ENCODE measurements around the gene NSUN6. TPM values are rescaled to one million over a fixed set of nuclear protein-coding genes. Genes with fewer than 3 reads are reported as not detected.

Gene NSUN6
- total RNA-seq, 4 donors from 2014 or later: 2.4 to 3.8 (median 2.9) TPM

DNA sequence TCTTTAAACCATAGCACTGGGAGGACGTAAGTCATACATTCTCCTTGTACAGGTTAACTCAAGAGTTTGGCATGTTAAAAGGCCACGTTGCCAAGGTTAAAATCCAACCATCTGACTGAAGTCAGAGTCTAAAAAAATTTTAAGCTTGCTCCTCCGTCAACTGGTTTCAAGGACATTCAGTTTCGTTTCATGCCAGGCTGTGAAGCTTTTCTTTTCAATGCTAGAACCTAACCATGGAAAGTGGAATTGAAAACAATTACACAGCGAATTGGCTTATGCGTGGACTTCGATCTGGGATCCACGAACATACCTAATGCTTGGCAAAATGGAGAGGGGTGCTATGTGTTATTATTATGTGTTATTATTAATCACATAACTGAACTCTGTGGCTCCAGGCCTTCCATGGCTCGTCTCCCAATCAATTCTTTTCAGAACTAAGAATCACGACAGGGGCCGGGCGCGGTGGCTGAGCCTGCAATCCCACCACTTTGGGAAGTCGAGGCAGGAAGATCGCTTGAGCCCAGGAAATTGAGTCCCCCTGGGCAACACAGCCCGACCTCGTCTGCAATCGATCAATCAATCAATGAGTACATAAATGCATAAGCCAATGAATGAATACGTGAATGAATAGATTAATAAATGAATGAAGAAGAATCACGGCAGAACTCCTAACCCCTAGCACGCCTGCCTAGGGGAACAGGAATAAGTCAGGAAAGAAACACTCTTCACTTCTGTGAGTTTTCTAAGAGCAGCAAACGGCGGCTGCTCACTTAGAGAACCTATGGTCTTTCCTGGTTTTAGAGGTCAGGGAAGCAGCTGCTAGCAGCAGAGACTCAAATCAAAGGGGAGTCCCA lies 7.1 kb upstream of the NSUN6 start:
- in situ Hi-C loops (cut with MboI; ENCODE audit: low sequenced_read_pairs in 4 of 4): loop anchor here in 2 of 4 donors (25.0 kb wide), 2 partner anchors 1154 to 1846 kb away; partner anchors contain the start of genes PLXDC2 (in 1 of the 2) and RSU1 (in 1 of the 2)
- Histone ChIP-seq H3K36me3 (no peaks in the 10 kb centered on the region), H3K4me3 (peak overlapping the region; percentile 79 to 98 (median 91)), H3K4me1 (peaks cover 20 to 27% of the 10 kb centered on the region in 2 donors), H3K27ac (peak overlapping the region; percentile 94 to 96 (median 96)), H3K27me3 (no peaks in the 10 kb centered on the region), H3K9me3 (no peaks in the 10 kb centered on the region)
- TF ChIP-seq, protein P1, sequence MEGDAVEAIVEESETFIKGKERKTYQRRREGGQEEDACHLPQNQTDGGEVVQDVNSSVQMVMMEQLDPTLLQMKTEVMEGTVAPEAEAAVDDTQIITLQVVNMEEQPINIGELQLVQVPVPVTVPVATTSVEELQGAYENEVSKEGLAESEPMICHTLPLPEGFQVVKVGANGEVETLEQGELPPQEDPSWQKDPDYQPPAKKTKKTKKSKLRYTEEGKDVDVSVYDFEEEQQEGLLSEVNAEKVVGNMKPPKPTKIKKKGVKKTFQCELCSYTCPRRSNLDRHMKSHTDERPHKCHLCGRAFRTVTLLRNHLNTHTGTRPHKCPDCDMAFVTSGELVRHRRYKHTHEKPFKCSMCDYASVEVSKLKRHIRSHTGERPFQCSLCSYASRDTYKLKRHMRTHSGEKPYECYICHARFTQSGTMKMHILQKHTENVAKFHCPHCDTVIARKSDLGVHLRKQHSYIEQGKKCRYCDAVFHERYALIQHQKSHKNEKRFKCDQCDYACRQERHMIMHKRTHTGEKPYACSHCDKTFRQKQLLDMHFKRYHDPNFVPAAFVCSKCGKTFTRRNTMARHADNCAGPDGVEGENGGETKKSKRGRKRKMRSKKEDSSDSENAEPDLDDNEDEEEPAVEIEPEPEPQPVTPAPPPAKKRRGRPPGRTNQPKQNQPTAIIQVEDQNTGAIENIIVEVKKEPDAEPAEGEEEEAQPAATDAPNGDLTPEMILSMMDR (IDR thresholded peaks at IDR 0.05 in 4 of 5, conservative IDR thresholded peaks at IDR 0.05 in 1 of 5): no peak
- TF ChIP-seq POLR2A (IDR thresholded peaks at IDR 0.05): no peak
- DNase-seq (no peak), ATAC-seq (peak in 1 of 2 donors; percentile 30)
- intact Hi-C loops (cut with DNase I; ENCODE audit: low total_unique reads): loop anchor here (1.0 kb wide), 1 partner anchor 7 kb away; the partner anchor contains the start of gene NSUN6

DNA sequence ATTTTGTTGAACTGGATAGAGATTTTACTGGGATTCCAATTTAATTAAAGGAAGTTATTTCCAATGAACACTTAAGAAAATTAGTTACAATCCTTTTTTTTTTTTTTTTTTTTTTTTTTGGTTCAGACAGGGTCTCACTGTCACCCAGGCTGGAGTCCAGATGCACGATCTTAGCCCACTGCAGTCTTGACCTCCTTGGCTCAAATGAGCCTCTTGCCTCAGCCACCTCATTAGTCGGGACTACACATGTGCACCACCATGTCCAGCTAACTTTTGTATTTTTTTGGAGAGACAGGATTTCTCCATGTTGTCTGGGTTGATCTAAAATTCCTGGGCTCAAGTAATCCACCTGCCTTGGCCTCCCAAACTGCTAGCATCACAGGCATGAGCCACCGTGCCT lies 5.3 kb upstream of the NSUN6 start:
- in situ Hi-C loops (cut with MboI; ENCODE audit: low sequenced_read_pairs in 4 of 4): loop anchor here in 2 of 4 donors (25.0 kb wide), 2 partner anchors 1156 to 1844 kb away; partner anchors contain the start of genes PLXDC2 (in 1 of the 2) and RSU1 (in 1 of the 2)
- no peak for ATAC-seq
- no peaks in the 10 kb centered on the region for H3K9me3 ChIP-seq

DNA sequence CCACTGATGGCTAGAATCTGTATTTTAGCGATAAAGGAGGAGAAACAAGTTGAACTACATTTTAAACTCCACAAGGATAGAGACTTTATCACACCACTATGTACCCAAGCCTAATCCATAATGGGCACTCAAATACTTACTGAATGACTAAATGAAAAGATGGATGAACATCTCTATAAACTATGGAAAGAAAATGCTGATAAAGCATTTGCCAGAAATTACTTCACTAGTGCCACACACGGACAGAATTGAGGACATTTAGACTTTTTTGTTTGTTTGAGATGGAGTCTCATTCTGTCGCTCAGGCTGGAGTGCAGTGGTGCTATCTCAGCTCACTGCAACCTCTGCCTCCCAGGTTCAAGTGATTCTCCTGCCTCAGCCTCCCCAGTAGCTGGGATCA lies 1.7 kb upstream of the NSUN6 start:
- TF ChIP-seq, protein P1 (IDR thresholded peaks at IDR 0.05 in 4 of 5, conservative IDR thresholded peaks at IDR 0.05 in 1 of 5): no peak
- TF ChIP-seq POLR2A (IDR thresholded peaks at IDR 0.05): no peak
- Histone ChIP-seq H3K36me3 (peaks cover 0 to 1% of the 10 kb centered on the region in 2 donors), H3K27me3 (no peaks in the 10 kb centered on the region), H3K4me3 (no peak overlapping the region), H3K9me3 (no peaks in the 10 kb centered on the region), H3K4me1 (peaks cover 16 to 19% of the 10 kb centered on the region in 2 donors), H3K27ac (no peak overlapping the region)
- in situ Hi-C loops (cut with MboI; ENCODE audit: low sequenced_read_pairs in 4 of 4) (loop anchor here in 2 of 4 donors (25.0 kb wide), 2 partner anchors 1159 to 1841 kb away; partner anchors contain the start of genes PLXDC2 (in 1 of the 2) and RSU1 (in 1 of the 2)), intact Hi-C loops (cut with DNase I; ENCODE audit: low total_unique reads) (no loop called here)
- no peak for DNase-seq
- ATAC-seq: no peak

More for the DNA sequence above, 5.3 kb upstream of the NSUN6 start:
- H3K27me3 ChIP-seq: no peaks in the 10 kb centered on the region
- H3K4me3 ChIP-seq: no peak overlapping the region
- no peak overlapping the region for H3K27ac ChIP-seq
- no peak for TF ChIP-seq POLR2A (IDR thresholded peaks at IDR 0.05)
- TF ChIP-seq, protein P1 (IDR thresholded peaks at IDR 0.05 in 4 of 5, conservative IDR thresholded peaks at IDR 0.05 in 1 of 5): no peak
- DNase-seq: no peak
- intact Hi-C loops (cut with DNase I; ENCODE audit: low total_unique reads): no loop called here
- H3K36me3 ChIP-seq: no peaks in the 10 kb centered on the region
- peaks cover 17 to 26% of the 10 kb centered on the region in 2 donors for H3K4me1 ChIP-seq

DNA sequence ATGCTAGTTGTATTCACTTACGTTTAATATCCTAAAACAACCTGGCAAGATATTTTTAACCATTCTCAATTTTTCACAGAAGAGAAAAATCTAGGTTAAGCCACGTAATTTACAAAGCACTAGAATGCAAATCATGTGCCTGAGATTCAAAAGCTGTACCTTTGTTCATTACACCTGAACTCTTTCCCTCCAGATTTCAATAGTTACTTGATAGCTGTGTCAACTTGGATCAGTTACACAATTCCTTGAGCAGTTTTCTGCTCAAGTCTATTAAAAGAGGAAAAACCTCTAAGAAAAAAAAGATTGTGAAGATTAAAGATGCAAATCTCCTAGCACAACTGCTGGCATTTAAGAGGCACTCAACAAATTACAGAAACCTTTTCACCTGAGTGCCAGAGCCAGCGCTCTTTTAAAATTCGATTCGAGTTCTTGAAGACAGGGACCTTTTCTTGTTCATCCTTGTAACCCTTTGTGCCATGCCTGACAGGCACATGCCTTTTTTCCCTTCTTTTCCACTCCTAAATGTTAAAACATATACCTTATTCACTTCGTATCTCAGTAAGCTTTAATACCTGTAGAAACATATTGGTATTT lies 886 bp downstream of the NSUN6 start:
- H3K9me3 ChIP-seq: no peaks in the 10 kb centered on the region
- TF ChIP-seq, protein P1 (IDR thresholded peaks at IDR 0.05 in 4 of 5, conservative IDR thresholded peaks at IDR 0.05 in 1 of 5): no peak
- no peak for TF ChIP-seq POLR2A (IDR thresholded peaks at IDR 0.05)
- H3K27ac ChIP-seq: peak overlapping the region in 2 of 4 donors; percentile 93 to 97
- intact Hi-C loops (cut with DNase I; ENCODE audit: low total_unique reads): no loop called here
- H3K4me3 ChIP-seq: peak overlapping the region; percentile 63 to 93 (median 88)
- H3K27me3 ChIP-seq: no peaks in the 10 kb centered on the region
- no peak for ATAC-seq
- DNase-seq: no peak
- in situ Hi-C loops (cut with MboI; ENCODE audit: low sequenced_read_pairs in 4 of 4): loop anchor here in 2 of 4 donors (25.0 kb wide), 2 partner anchors 1162 to 1838 kb away; partner anchors contain the start of genes PLXDC2 (in 1 of the 2) and RSU1 (in 1 of the 2)
- peaks cover 0 to 12% of the 10 kb centered on the region in 2 donors for H3K36me3 ChIP-seq
- peaks cover 11 to 16% of the 10 kb centered on the region in 2 donors for H3K4me1 ChIP-seq
